Measurements from ENCODE around the gene ROBO4.

- no peak for TF ChIP-seq CTCF (IDR thresholded peaks at IDR 0.05)
- TF ChIP-seq POLR2A (IDR thresholded peaks at IDR 0.05): no peak
Measured at GRCh38 chr11:124918950-124919349, 21.3 kb upstream of the ROBO4 start, which contains the start of gene HEPN1.

Measured in esophagus squamous epithelium (tissue), 4 donors.